ENCODE measurements around the gene SP2. TPM values are rescaled to one million over a fixed set of nuclear protein-coding genes. Genes with fewer than 3 reads are reported as not detected.

The SP2 gene
- total RNA-seq, 2 experiments from 2014 or later = 28.1 to 28.2 TPM

DNA sequence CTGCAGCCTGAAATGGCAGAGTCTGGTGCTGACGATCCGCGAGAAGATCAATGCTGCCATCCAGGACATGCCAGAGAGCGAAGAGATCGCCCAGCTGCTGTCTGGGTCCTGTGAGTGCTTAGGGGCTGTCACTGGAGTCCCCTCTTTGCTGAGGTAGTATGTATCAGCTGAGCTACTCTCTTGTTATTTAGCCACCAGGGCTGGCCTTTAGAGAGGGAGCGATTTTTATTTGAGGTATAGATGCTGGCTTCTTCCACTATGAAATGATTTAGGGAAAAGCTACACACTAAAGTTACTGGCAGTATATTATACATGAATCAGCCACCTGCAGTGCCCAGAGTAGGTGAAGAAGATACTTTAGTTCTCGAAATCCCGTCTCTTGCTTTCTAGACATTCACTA lies 77.5 kb downstream of the SP2 start:
- Mint-ChIP-seq H3K27ac (no peak overlapping the region), H3K27me3 (no peaks in the 10 kb centered on the region), H3K4me3 (no peak overlapping the region), H3K4me1 (peaks cover 26% of the 10 kb centered on the region), H3K36me3 (peaks cover 11% of the 10 kb centered on the region), H3K9me3 (no peaks in the 10 kb centered on the region)
- no peak for DNase-seq
- POLR2A ChIA-PET = interaction anchor here (4.2 kb wide), 1 partner anchor 24 kb away, joined by 49 read pairs; no protein-coding TSS in a partner anchor
- ATAC-seq (ENCODE audit: low read depth) = no peak

- Mint-ChIP-seq H3K9me3 (no peaks in the 10 kb centered on the region), H3K4me1 (peaks cover 26% of the 10 kb centered on the region), H3K4me3 (no peak overlapping the region), H3K27ac (no peak overlapping the region), H3K27me3 (no peaks in the 10 kb centered on the region), H3K36me3 (peaks cover 21% of the 10 kb centered on the region)
- POLR2A ChIA-PET = interaction anchor here (1.2 kb wide), 1 partner anchor 34 kb away, joined by 3 read pairs; the partner anchor contains the start of gene PNPO
- DNase-seq = no peak
- no peak for ATAC-seq (ENCODE audit: low read depth)
Observed at GRCh38 chr17:47975189-47975822, 79.3 kb downstream of the SP2 start.

- Mint-ChIP-seq H3K36me3 (peaks cover 23% of the 10 kb centered on the region), H3K4me3 (no peak overlapping the region), H3K9me3 (no peaks in the 10 kb centered on the region), H3K27me3 (no peaks in the 10 kb centered on the region), H3K4me1 (peaks cover 28% of the 10 kb centered on the region), H3K27ac (no peak overlapping the region)
- ATAC-seq (ENCODE audit: low read depth) = no peak
- DNase-seq = no peak
- POLR2A ChIA-PET = interaction anchor here (1.2 kb wide), 1 partner anchor 34 kb away, joined by 3 read pairs; the partner anchor contains the start of gene PNPO
Observed at GRCh38 chr17:47975823-47976205, 79.8 kb downstream of the SP2 start.

GRCh38 chr17:47978324-47978723 lies 82.3 kb downstream of the SP2 start:
- Mint-ChIP-seq H3K4me3 (no peak overlapping the region), H3K9me3 (no peaks in the 10 kb centered on the region), H3K27ac (no peak overlapping the region), H3K27me3 (no peaks in the 10 kb centered on the region), H3K36me3 (peaks cover 28% of the 10 kb centered on the region), H3K4me1 (peaks cover 26% of the 10 kb centered on the region)
- DNase-seq (peak; percentile 65), ATAC-seq (ENCODE audit: low read depth) (peak; percentile 62)
- POLR2A ChIA-PET = interaction anchor here (1.2 to 2.3 kb wide), 3 partner anchors 33 to 39 kb away, joined by 3 to 14 read pairs (median 7); no protein-coding TSS in a partner anchor

Other genes with a start within 250 kb of the SP2 start
- gene KPNB1, start 246.3 kb upstream of the SP2 start, total RNA-seq = 100 to 1,000 TPM; 335 TPM
- 1 to 10 TPM; 8.0 to 8.9 TPM for gene TBKBP1, start 202.1 kb upstream of the SP2 start, total RNA-seq
- 10 to 100 TPM; 20.7 to 22.8 TPM for gene TBX21, start 163.0 kb upstream of the SP2 start, total RNA-seq
- gene OSBPL7, start 74.4 kb upstream of the SP2 start, total RNA-seq = 10 to 100 TPM; 50.8 to 50.9 TPM
- gene MRPL10, start 64.7 kb upstream of the SP2 start, total RNA-seq = 10 to 100 TPM; 49.7 to 50.3 TPM
- gene LRRC46, start 64.6 kb upstream of the SP2 start, total RNA-seq = under 1 TPM; 0.42 to 0.43 TPM
- 10 to 100 TPM; 38.0 to 39.6 TPM for gene SCRN2, start 55.0 kb upstream of the SP2 start, total RNA-seq
- under 1 TPM; 0.09 to 0.22 TPM for gene SP6, start 45.1 kb upstream of the SP2 start, total RNA-seq
- 10 to 100 TPM; 32.5 to 32.8 TPM for gene PNPO, start 45.3 kb downstream of the SP2 start, total RNA-seq
- not detected for gene PRR15L, start 61.6 kb downstream of the SP2 start, total RNA-seq
- 100 to 1,000 TPM; 286 to 287 TPM for gene CDK5RAP3, start 74.9 kb downstream of the SP2 start, total RNA-seq
- gene COPZ2, start 141.6 kb downstream of the SP2 start, total RNA-seq = 1 to 10 TPM; 6.1 to 8.8 TPM
- gene NFE2L1, start 152.1 kb downstream of the SP2 start, total RNA-seq = 10 to 100 TPM; 62.2 to 63.1 TPM
- 10 to 100 TPM; 55.1 to 56.0 TPM for gene CBX1, start 205.2 kb downstream of the SP2 start, total RNA-seq
- gene SNX11, start 211.5 kb downstream of the SP2 start, total RNA-seq = 10 to 100 TPM; 31.3 to 36.8 TPM